Prostate gland (tissue), 2 donors: Measurements from ENCODE around the gene ERI3.

Experiments
- CTCF ChIP-seq, 4 experiments: fragments of 200-600 bp in 2 of 4; fragments of 450-650 bp in 2 of 4; sonication (generic) in 2 of 4; IDR thresholded peaks; 1 replicate in 3 of 4; 2 replicates in 1 of 4; pipeline ENCODE4 v1.5.1; 2016 to 2019; ENCODE audit warnings: antibody characterized with exemption in 4 of 4, mild to moderate bottlenecking in 2 of 4, moderate library complexity in 2 of 4
- POLR2A ChIP-seq: fragments of 450-650 bp; IDR thresholded peaks from one replicate; pipeline ENCODE4 v1.6.1; 2016; ENCODE audit warnings: antibody characterized with exemption, mild to moderate bottlenecking

- no peak for TF ChIP-seq CTCF (IDR thresholded peaks at IDR 0.05)
- TF ChIP-seq POLR2A, result no peak
These were observed 88.4 kb downstream of the ERI3 start for GRCh38 chr1:44266400-44267344.
